Measurements from ENCODE around the gene TIMP2.

DNA sequence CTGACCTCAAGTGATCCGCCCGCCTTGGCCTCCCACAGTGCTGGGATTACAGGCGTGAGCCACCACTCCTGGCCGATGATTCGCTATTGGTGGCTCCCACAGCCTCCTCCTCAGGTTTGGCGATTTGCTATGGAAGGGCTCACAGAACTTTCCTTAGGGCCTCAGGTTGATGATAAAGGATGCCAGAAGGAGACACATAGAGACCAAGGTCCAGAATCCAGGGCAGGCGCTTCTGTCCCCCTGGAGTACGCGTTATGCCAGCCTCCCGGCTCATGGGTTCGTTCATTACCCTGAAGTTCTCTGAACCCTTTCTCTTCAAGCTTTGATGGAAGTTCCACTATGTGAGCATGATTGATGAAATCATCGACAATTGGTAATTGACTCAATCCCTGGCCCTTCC, 34.6 kb upstream of the TIMP2 start:
- TF ChIP-seq, protein P1, sequence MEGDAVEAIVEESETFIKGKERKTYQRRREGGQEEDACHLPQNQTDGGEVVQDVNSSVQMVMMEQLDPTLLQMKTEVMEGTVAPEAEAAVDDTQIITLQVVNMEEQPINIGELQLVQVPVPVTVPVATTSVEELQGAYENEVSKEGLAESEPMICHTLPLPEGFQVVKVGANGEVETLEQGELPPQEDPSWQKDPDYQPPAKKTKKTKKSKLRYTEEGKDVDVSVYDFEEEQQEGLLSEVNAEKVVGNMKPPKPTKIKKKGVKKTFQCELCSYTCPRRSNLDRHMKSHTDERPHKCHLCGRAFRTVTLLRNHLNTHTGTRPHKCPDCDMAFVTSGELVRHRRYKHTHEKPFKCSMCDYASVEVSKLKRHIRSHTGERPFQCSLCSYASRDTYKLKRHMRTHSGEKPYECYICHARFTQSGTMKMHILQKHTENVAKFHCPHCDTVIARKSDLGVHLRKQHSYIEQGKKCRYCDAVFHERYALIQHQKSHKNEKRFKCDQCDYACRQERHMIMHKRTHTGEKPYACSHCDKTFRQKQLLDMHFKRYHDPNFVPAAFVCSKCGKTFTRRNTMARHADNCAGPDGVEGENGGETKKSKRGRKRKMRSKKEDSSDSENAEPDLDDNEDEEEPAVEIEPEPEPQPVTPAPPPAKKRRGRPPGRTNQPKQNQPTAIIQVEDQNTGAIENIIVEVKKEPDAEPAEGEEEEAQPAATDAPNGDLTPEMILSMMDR (IDR thresholded peaks at IDR 0.05; ENCODE audit: control extremely low read depth in 1 of 3, insufficient read depth in 1 of 3, low read depth in 1 of 3, low read length in 3 of 3), result no peak
- no peak for TF ChIP-seq POLR2A (IDR thresholded peaks at IDR 0.05; ENCODE audit: control extremely low read depth in 1 of 2, low read depth in 2 of 2, low read length in 2 of 2)
- TF ChIP-seq TCF12 (IDR thresholded peaks at IDR 0.05; ENCODE audit: low read depth, low read length), result no peak
- TF ChIP-seq, protein P2, sequence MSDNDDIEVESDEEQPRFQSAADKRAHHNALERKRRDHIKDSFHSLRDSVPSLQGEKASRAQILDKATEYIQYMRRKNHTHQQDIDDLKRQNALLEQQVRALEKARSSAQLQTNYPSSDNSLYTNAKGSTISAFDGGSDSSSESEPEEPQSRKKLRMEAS (IDR thresholded peaks at IDR 0.05), result no peak

Data from H1 (cell line).